ENCODE data around the gene CCDC88C.
"Not testable (repeated sequence)": the region's sequence is repeated elsewhere in the genome, so short reads cannot be mapped to it uniquely, and the experiment has no call there.

Gene CCDC88C

DNA sequence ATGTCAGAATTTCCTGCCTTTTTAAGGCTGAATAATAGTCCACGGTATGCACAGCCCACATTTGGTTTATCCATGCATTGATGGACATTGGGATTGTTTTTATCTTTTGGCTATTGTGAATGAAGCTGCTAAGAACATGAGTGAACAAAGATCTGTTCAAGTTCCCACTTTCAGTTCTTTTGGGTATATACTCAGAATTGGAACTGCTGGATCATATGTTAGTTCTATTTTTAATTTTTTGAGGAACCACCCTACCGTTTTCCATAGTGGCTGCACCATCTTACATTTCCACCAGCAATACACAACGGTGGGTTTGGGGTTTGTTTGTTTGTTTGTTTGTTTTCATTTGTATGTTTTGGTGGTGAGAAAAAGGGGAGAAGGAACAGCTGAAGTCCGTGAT, 179.5 kb downstream of the CCDC88C start:
- no peak for DNase-seq

- peak; percentile 87 for DNase-seq
Measured at GRCh38 chr14:91237219-91237618, 180.4 kb downstream of the CCDC88C start.

DNA sequence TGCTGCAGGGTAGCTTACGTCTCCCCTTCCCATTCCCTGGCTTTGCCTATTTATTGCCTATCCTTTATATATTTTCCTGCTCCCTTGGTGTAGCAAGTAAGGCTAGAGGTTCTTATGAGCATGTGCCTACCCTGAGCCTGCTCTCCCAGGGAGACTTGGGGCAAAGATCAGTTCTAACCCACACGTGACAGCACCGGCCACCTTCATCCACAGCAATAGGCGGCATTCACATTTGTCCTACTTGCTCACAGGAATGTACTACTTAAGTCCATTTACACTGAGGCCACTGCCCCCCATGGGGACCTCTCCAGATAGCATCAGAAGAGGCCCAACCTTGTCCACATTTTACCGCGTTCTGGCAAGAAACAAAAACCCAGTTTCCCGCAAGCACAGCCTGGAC, 181.8 kb downstream of the CCDC88C start:
- no peak for DNase-seq

- DNase-seq: no peak
Measured at GRCh38 chr14:91234791-91235114, 182.9 kb downstream of the CCDC88C start.

GRCh38 chr14:91233936-91234790, 183.5 kb downstream of the CCDC88C start:
- DNase-seq: no peak

DNA sequence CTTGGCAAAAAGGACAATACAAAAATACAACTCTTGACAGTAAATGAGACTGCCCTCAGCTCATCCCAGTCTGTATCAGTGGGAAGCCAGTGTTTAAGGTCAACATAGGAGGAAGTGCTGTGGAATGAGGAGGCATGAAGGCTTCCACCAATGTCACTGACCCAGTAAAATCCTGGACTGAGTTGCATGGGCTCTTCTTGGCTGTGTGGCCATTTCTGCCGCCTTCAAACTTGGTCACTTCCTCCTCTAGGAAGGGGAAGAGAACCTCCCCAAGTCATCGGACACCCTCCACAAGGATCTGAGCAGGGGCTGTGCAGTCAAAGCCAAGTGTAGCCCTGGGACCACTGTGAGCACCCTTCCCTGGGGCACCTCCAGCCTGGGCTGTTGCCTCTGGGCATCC, 185.0 kb downstream of the CCDC88C start:
- no peak for DNase-seq

DNA sequence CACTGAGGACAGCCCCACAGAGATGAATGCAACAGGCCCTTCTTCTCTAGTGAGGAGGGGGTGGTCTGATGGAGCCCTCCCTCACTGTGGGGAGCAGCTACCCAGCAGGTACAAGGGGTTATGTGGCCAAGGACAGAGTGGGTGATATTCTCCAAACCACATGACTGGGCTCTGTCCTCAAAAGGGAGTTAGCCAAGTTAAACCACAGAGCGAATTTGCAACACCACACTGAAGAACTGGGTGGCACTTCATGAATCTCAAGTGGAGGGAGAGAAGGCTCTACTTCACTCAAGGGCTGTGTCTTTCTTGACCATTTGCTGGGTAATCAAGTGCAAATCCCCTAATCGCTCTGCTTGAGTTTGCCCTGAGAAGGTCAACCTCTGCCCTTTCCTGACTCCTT, 185.6 kb downstream of the CCDC88C start:
- no peak for DNase-seq

- no peak for DNase-seq
Measured at GRCh38 chr14:91231446-91231845, 186.2 kb downstream of the CCDC88C start.

DNA sequence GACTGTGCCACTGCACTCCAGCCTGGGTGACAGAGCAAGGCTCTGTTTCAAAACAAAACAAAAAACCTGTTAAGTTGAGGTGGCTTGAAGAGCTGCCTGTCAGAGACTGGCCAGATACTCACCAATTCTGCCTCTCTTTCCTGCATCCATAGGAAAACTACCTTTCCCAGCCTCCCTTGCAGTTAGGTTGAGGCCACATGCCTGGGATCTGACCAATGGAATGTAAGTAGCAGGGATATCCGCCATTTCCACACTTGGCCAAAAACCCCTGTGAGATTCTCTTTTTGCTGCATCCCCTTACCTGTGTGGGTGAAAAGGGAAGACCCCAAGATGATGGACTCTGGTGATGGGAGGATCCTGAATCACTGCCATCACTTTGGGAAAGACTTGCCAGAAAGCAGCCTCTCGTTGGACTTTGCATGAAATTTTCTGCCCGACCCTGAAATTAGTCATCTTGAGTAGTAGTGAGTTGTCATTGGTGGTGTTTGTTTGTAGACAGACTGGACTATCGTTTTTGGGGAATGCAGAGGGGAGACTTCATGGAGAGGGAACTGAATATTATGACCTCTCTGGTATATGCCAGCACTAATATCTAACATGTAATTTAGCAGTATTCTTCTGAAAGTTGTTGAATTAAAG, 187.1 kb downstream of the CCDC88C start:
- DNase-seq: peak; percentile 26

DNA sequence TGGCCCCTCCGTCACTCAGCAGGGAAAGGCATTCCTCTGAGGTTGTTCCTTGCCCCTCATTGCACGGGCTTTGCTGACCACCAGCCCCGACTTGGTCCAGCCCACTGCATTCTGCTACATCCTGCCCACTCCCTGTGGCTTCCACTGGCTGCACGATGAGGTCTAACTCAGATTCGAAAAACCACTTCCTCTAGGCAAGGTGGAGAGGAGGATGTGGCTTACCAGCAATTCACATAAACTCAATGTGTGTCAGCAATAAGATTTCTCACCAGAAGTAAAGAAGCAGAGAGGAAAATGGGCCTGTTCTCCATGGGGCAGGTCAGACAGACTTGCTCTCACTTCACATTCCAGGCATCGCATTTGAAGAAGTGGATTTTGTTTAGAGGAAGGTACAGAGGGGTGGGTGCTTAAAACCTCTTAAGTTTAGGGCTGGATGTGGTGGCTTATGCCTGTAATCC, 187.8 kb downstream of the CCDC88C start:
- DNase-seq: peak; percentile 73

DNA sequence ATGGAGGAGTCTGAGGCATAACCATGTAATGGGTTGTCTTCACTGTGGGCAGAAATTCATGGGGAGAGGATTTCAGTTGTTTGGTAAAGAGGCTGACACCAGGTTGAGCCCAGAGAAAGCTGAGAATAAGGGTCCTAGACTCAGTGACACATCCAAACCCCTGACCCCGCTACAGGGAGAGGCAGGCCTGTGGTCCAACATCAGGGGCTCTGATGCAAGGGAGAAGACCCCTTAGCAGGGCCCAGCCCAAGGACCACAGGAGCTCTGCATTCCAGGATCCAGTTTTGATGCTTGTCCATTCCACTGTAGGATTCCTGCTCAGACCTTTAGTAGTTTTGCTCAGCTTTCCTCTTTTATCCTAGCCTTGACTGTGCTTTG, 188.6 kb downstream of the CCDC88C start:
- DNase-seq: no peak

- peak; percentile 66 for DNase-seq
Measured at GRCh38 chr14:91228112-91229004, 189.3 kb downstream of the CCDC88C start.

GRCh38 chr14:91227183-91227628, 190.4 kb downstream of the CCDC88C start:
- DNase-seq: no peak

GRCh38 chr14:91226360-91226759, 191.3 kb downstream of the CCDC88C start:
- not testable (repeated sequence) for DNase-seq

DNA sequence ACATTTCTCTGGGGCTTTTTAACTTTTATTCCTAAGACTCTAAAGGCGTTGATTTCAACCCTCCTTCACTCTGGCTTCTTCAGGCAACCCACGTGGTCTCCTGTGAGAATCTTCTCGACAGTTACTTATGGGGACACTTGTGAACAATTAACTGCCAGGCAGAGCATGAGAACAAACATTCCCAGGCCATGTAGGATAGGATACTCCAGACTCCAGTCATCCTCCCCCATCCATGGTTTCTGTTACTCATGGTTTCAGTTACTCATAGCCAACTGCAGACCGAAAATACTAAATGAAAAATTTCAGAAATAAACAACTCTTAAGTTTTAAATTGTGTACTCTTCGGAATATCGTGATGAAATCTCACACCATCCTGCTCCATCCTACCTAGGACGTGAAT, 192.6 kb downstream of the CCDC88C start:
- peak; percentile 17 for DNase-seq

GRCh38 chr14:91223028-91223783, 194.4 kb downstream of the CCDC88C start:
- peak; percentile 17 for DNase-seq
